Suprapubic skin (tissue), 4 donors: ENCODE data around the gene TNIK.

Experiments
- CTCF ChIP-seq, 2 donors: fragments of 200-600 bp in 1 of 2; fragments of 450-650 bp in 1 of 2; sonication (generic) in 1 of 2; IDR thresholded peaks; one replicate each; pipeline ENCODE4 v1.5.1; 2016 to 2019; ENCODE audit warnings: antibody characterized with exemption in 2 of 2, mild to moderate bottlenecking in 1 of 2, moderate library complexity in 1 of 2
- POLR2A ChIP-seq, 2 donors: fragments of 450-650 bp; IDR thresholded peaks; one replicate each; pipeline ENCODE4 v1.6.1; 2017; ENCODE audit warnings: antibody characterized with exemption in 2 of 2, mild to moderate bottlenecking in 2 of 2, moderate library complexity in 2 of 2
- POLR2AphosphoS5 ChIP-seq, 3 donors: sonication (generic); formaldehyde crosslinking; IDR thresholded peaks; one replicate each; pipeline ENCODE4 v1.6.1; 2017; ENCODE audit warnings: antibody characterized with exemption in 3 of 3

- TF ChIP-seq CTCF (IDR thresholded peaks at IDR 0.05): no peak
- no peak for TF ChIP-seq POLR2A (IDR thresholded peaks at IDR 0.05)
- no peak for TF ChIP-seq POLR2AphosphoS5 (IDR thresholded peaks at IDR 0.05)
Observed at GRCh38 chr3:171330938-171331337, 129.3 kb downstream of the TNIK start.
